Measurements from ENCODE around the gene FLNA.

DNA sequence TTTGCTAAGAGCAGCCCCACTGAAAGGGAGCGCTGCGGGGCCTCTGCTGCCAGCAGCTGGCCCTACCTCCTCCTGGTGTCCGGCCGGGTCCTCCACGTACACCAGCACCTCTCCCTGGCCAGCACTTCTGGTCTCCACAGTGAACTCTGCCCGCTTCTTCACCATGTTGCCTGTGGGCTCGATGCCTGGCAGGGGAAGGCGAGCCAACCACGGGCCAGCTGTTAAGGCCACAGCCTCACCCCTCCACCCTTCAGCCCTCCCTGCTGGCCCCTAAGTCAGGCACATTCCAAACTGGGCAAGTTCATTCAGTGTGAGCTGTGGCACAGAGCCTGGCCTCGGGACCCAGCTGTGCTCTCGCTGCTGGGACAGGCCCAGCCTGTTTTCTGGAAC is 7.8 kb downstream of the FLNA start:
- TF ChIP-seq, protein P1, sequence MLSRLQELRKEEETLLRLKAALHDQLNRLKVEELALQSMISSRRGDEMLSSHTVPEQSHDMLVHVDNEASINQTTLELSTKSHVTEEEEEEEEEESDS (CRISPR knock-in tag; IDR thresholded peaks at IDR 0.05; ENCODE audit: borderline replicate concordance) = no peak
- TF ChIP-seq ZNF530 (CRISPR knock-in tag; IDR thresholded peaks at IDR 0.05; ENCODE audit: low read depth) (no peak), JUN (CRISPR knock-in tag; IDR thresholded peaks at IDR 0.05) (no peak), ZNF382 (CRISPR knock-in tag; IDR thresholded peaks at IDR 0.05; ENCODE audit: borderline replicate concordance) (no peak), NFIC (IDR thresholded peaks at IDR 0.05; ENCODE audit: low read length) (no peak)
- TF ChIP-seq, protein P2, sequence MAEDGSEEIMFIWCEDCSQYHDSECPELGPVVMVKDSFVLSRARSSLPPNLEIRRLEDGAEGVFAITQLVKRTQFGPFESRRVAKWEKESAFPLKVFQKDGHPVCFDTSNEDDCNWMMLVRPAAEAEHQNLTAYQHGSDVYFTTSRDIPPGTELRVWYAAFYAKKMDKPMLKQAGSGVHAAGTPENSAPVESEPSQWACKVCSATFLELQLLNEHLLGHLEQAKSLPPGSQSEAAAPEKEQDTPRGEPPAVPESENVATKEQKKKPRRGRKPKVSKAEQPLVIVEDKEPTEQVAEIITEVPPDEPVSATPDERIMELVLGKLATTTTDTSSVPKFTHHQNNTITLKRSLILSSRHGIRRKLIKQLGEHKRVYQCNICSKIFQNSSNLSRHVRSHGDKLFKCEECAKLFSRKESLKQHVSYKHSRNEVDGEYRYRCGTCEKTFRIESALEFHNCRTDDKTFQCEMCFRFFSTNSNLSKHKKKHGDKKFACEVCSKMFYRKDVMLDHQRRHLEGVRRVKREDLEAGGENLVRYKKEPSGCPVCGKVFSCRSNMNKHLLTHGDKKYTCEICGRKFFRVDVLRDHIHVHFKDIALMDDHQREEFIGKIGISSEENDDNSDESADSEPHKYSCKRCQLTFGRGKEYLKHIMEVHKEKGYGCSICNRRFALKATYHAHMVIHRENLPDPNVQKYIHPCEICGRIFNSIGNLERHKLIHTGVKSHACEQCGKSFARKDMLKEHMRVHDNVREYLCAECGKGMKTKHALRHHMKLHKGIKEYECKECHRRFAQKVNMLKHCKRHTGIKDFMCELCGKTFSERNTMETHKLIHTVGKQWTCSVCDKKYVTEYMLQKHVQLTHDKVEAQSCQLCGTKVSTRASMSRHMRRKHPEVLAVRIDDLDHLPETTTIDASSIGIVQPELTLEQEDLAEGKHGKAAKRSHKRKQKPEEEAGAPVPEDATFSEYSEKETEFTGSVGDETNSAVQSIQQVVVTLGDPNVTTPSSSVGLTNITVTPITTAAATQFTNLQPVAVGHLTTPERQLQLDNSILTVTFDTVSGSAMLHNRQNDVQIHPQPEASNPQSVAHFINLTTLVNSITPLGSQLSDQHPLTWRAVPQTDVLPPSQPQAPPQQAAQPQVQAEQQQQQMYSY (CRISPR knock-in tag; IDR thresholded peaks at IDR 0.05) = no peak
- TF ChIP-seq, protein P3, sequence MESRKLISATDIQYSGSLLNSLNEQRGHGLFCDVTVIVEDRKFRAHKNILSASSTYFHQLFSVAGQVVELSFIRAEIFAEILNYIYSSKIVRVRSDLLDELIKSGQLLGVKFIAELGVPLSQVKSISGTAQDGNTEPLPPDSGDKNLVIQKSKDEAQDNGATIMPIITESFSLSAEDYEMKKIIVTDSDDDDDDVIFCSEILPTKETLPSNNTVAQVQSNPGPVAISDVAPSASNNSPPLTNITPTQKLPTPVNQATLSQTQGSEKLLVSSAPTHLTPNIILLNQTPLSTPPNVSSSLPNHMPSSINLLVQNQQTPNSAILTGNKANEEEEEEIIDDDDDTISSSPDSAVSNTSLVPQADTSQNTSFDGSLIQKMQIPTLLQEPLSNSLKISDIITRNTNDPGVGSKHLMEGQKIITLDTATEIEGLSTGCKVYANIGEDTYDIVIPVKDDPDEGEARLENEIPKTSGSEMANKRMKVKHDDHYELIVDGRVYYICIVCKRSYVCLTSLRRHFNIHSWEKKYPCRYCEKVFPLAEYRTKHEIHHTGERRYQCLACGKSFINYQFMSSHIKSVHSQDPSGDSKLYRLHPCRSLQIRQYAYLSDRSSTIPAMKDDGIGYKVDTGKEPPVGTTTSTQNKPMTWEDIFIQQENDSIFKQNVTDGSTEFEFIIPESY (CRISPR knock-in tag; IDR thresholded peaks at IDR 0.05) = no peak

Data from HepG2 (cell line).